ENCODE data around the gene TRIM41.

DNA sequence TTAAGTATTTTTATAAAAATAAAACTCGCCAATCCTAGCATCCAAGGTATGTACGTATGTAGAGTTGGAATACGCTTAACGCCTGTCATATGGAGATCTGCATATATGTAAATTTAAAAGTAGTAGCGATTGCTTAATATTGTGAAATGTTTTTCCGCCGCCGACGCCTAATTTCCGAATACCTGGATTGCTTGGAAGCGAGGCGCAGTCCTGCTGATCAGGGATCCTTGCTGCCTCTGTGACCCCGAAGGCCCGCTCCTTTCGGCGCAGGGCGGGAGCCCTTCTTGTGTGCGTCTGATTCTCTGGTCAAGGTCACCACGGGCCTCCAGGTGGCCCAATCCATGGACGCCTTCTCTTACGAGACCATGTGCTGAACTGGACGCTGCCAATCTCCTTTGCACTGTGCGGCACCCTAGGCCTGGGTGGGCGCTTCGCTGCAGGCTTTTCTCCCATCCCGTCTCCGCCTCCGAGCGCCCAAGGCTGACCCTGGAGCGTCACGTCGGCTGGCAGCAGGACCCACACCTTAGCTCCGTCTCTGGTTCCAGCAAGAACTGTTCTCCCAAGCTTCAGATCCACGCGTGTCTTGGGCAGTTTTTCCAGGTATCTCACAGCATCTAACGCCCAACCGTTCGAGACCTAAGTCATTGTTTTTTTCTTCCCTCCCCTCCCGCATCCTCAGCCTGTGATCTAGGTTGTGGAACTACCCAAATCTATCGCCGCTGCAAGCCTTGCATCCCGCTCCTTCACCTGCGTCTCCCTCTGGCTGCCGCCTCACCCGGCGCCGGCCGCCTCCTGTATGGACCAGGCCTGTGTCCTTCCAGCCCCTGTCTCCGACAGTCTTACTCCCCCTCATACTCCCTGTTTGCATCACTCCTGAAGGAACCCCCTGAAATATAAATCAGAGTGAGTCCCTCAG lies 3.6 kb upstream of the TRIM41 start:
- TF ChIP-seq PATZ1 (CRISPR knock-in tag; IDR thresholded peaks at IDR 0.05; ENCODE audit: borderline replicate concordance) (no peak), ZFP30 (CRISPR knock-in tag; IDR thresholded peaks at IDR 0.05) (no peak)

All from SK-N-SH treated with all-trans-retinoic acid at 6 μM for 48 hours (cell line).